K562 (cell line): ENCODE results near the gene ZNF622. TPM values are rescaled to one million over a fixed set of nuclear protein-coding genes. Genes with fewer than 3 reads are reported as not detected.
"Not testable (repeated sequence)": the region's sequence is repeated elsewhere in the genome, so short reads cannot be mapped to it uniquely, and the experiment has no call there.

Experiments
- ATAC-seq: fragments of 200-7000 bp; cut with Tn5 transposase; 3 replicates; pipeline ENCODE4 v1.9.1; 2020; ENCODE audit warnings: moderate library complexity
- BruUV-seq: library from RNA; stranded (reverse); fragments of 400-500 nt; replicated peaks from 2 replicates; lab custom pipeline; 2021; lab: Mats Ljungman, UMichigan
- CTCF ChIA-PET: fragments of 300-600 bp; formaldehyde crosslinking; extraction: SDS; loops from one replicate; lab custom pipeline; 2021; ENCODE audit warnings: low intra/inter-chr PET ratio; lab: Yijun Ruan, JAX
- POLR2A ChIA-PET: fragments of 300-600, 350-650 bp; sonication (Branson Sonifier 250); formaldehyde crosslinking; extraction: SDS; loops from one replicate; lab custom pipeline; 2021; ENCODE audit warnings: antibody characterized with exemption, inconsistent platforms; lab: Yijun Ruan, JAX
- DNase-seq, 4 experiments: peaks; one replicate each; pipeline versions ENCODE4 v3.0.0 to v3.0.0-alpha.2; 2011 to 2018; ENCODE audit warnings: low spot score in 3 of 4, mixed read lengths in 3 of 4; ENCODE audit errors: extremely low read depth in 1 of 4
- FAIRE-seq: peaks from 2 replicates; lab custom pipeline; 2011; peaks lifted over from hg19 to GRCh38; lab: Jason Lieb, UNC
- H2AFZ ChIP-seq: 2 replicates; pipeline ENCODE4 v1.6.0; 2011; ENCODE audit warnings: low read depth, low read length, control low read depth, inconsistent platforms
- H3K27ac ChIP-seq: fragments of 200-600 bp; 3 replicates; pipeline ENCODE4 v1.8.0; 2011; ENCODE audit warnings: low read depth, mild to moderate bottlenecking, control low read depth, inconsistent platforms, low read length, moderate library complexity, mixed read lengths; ENCODE audit errors: extremely low read depth
- H3K27me3 ChIP-seq, 2 experiments: fragments of 300-600 bp in 1 of 2; 2 replicates in 1 of 2; 3 replicates in 1 of 2; pipeline versions ENCODE4 v1.6.0 to v1.8.0; 2011; ENCODE audit warnings: inconsistent platforms in 2 of 2, low read length in 2 of 2, mild to moderate bottlenecking in 1 of 2, mixed read lengths in 1 of 2, moderate library complexity in 1 of 2; ENCODE audit not compliant: control insufficient read depth in 2 of 2, insufficient read depth in 2 of 2
- H3K36me3 ChIP-seq: fragments of 300-600 bp; 3 replicates; pipeline ENCODE4 v1.8.0; 2011; ENCODE audit warnings: mild to moderate bottlenecking, low read length, inconsistent platforms; ENCODE audit not compliant: control insufficient read depth, insufficient read depth
- H3K4me1 ChIP-seq, 2 experiments: fragments of 200-600 bp in 1 of 2; replicated peaks in 1 of 2; 2 replicates in 1 of 2; 3 replicates in 1 of 2; pipeline versions ENCODE4 v1.5.1 to v1.8.0; 2011; ENCODE audit warnings: inconsistent platforms in 2 of 2, low read length in 2 of 2, mild to moderate bottlenecking in 1 of 2, mixed read lengths in 1 of 2, moderate library complexity in 1 of 2; ENCODE audit not compliant: control insufficient read depth in 2 of 2, insufficient read depth in 2 of 2
- H3K4me2 ChIP-seq: 2 replicates; pipeline ENCODE4 v1.6.1; 2011; ENCODE audit warnings: low read length, control low read depth, inconsistent platforms, mixed read lengths; ENCODE audit not compliant: insufficient read depth
- H3K4me3 ChIP-seq: fragments of 200-600 bp; sonication (generic), shearing (Covaris generic); 2 replicates; pipeline ENCODE4 v1.5.1; 2016; ENCODE audit warnings: control low read depth, inconsistent platforms
- H3K79me2 ChIP-seq: fragments of 200-600 bp; 3 replicates; pipeline ENCODE4 v1.8.0; 2011; ENCODE audit warnings: low read length, inconsistent platforms; ENCODE audit not compliant: control insufficient read depth, insufficient read depth
- H3K9ac ChIP-seq, 2 experiments: 2 replicates each; pipeline versions ENCODE4 v1.6.0 to v1.6.1; 2011; ENCODE audit warnings: low read depth in 2 of 2, low read length in 2 of 2, control low read depth in 1 of 2, inconsistent platforms in 1 of 2, mild to moderate bottlenecking in 1 of 2, mixed read lengths in 1 of 2; ENCODE audit not compliant: insufficient read depth in 1 of 2
- H3K9me1 ChIP-seq: one replicate; pipeline ENCODE4 v1.6.0; 2011; ENCODE audit warnings: inconsistent platforms, mild to moderate bottlenecking, low read length, moderate library complexity; ENCODE audit not compliant: control insufficient read depth, insufficient read depth
- H3K9me3 ChIP-seq: replicated peaks from 2 replicates; pipeline ENCODE4 v1.5.1; 2011; ENCODE audit warnings: low read depth, low read length, inconsistent platforms; ENCODE audit not compliant: control insufficient read depth, insufficient read depth
- H4K20me1 ChIP-seq: replicated peaks from 2 replicates; pipeline ENCODE4 v1.6.1; 2011; ENCODE audit warnings: low read length, inconsistent platforms, mixed read lengths; ENCODE audit not compliant: control insufficient read depth, insufficient read depth
- BDP1 ChIP-seq: IDR thresholded peaks from 3 replicates; pipeline ENCODE4 v1.6.1; 2011; ENCODE audit not compliant: insufficient read length, insufficient read depth
- HDAC8 ChIP-seq: fragments of 450-650 bp; IDR thresholded peaks from 2 replicates; pipeline ENCODE4 v1.6.1; 2016; ENCODE audit warnings: mild to moderate bottlenecking, missing genetic modification characterization, moderate library complexity, missing compliant biosample characterization
- MYNN ChIP-seq, 2 experiments: sonication (generic); formaldehyde crosslinking in 1 of 2; IDR thresholded peaks; 2 replicates each; pipeline versions ENCODE4 v1.5.0 to v1.6.1; 2016 to 2020; ENCODE audit warnings: antibody characterized with exemption in 1 of 2, missing genetic modification reagents in 1 of 2
- NCOA6 ChIP-seq: fragments of 450-650 bp; IDR thresholded peaks from 2 replicates; pipeline ENCODE4 v1.6.1; 2017; ENCODE audit warnings: mild to moderate bottlenecking
- NFE2 ChIP-seq: IDR thresholded peaks from 2 replicates; pipeline ENCODE4 v1.6.1; 2014; ENCODE audit warnings: antibody characterized with exemption, low read depth
- PHF8 ChIP-seq: fragments of 200-600 bp; sonication (generic); IDR thresholded peaks from 2 replicates; pipeline ENCODE4 v1.6.1; 2012; ENCODE audit warnings: mixed run types, mild to moderate bottlenecking, inconsistent platforms, low read length, moderate library complexity, borderline replicate concordance
- TRIM24 ChIP-seq, 2 experiments: fragments of 450-650 bp; IDR thresholded peaks; 2 replicates each; pipeline ENCODE4 v1.6.1; 2016
- TRIM25 ChIP-seq: fragments of 450-650 bp; IDR thresholded peaks from 2 replicates; pipeline ENCODE4 v1.7.0; 2016; ENCODE audit warnings: borderline replicate concordance
- ZBTB17 ChIP-seq: fragments of 450-650 bp; formaldehyde crosslinking; IDR thresholded peaks from 2 replicates; pipeline ENCODE4 v1.4.0; 2020; ENCODE audit warnings: mild to moderate bottlenecking
- ZNF146 ChIP-seq: IDR thresholded peaks from one replicate; pipeline ENCODE4 v1.6.1; 2018; ENCODE audit warnings: missing compliant biosample characterization; ENCODE audit not compliant: unreplicated experiment
- ZNF212 ChIP-seq: fragments of 450-650 bp; formaldehyde crosslinking; IDR thresholded peaks from 2 replicates; pipeline ENCODE4 v1.4.0; 2020; ENCODE audit warnings: mild to moderate bottlenecking
- WGBS: fragments of 100-300 bp; shearing (Covaris generic); methylation state at CpG from one replicate; pipeline ENCODE4 v1.1.6; 2016; ENCODE audit warnings: low coverage, mixed read lengths; ENCODE audit not compliant: insufficient coverage; ENCODE audit errors: missing lambda C conversion rate; 5-methylcytosine and 5-hydroxymethylcytosine counted together
- in situ Hi-C: fragments of 300-500 bp; cut with MboI; formaldehyde crosslinking; loops from 4 replicates; pipeline ENCODE4 v1.15.0; 2018; ENCODE audit warnings: inconsistent platforms, mixed read lengths
- intact Hi-C: fragments of 100-400 bp; cut with micrococcal nuclease; formaldehyde crosslinking; loops from 2 replicates; pipeline ENCODE4 v1.14.2; 2022
- polyA plus RNA-seq, 8 experiments: library from polyadenylated mRNA; depleted of rRNA in 4 of 8; stranded (reverse) in 5 of 8; unstranded in 3 of 8; fragments of >200 nt; fragmentation: Nextera tagmentation in 2 of 8; fragmentation: Illumina TruSeq in 1 of 8; extraction: Ambion mirVana in 2 of 8; extraction: Trizol in 1 of 8; gene quantifications; 2 replicates each; pipeline versions ENCODE4 v1.2.1 to v1.2.3, GENCODE V29; 2011 to 2014; ENCODE audit warnings: inconsistent platforms in 1 of 8, missing spikeins in 1 of 8
- total RNA-seq, 7 experiments: library from RNA; depleted of rRNA in 6 of 7; stranded (reverse); fragments of >200 nt in 6 of 7; fragmentation: Illumina TruSeq in 2 of 7; extraction: Trizol in 2 of 7; gene quantifications; 2 replicates each; pipeline versions ENCODE4 v1.2.1 to v1.2.3, GENCODE V29; 2011 to 2021; ENCODE audit warnings: low replicate concordance in 1 of 7
- TF ChIP-seq, protein P1 (sequence below), 2 experiments: fragments of 450-650 bp in 1 of 2; IDR thresholded peaks; 2 replicates each; pipeline ENCODE4 v1.6.1; 2011 to 2017; ENCODE audit warnings: low read depth in 2 of 2, antibody characterized with exemption in 1 of 2, borderline replicate concordance in 1 of 2, low read length in 1 of 2, mild to moderate bottlenecking in 1 of 2, mixed read lengths in 1 of 2; ENCODE audit not compliant: control insufficient read depth in 1 of 2

The ZNF622 gene
- total and polyA plus RNA-seq, 9 of the 15 experiments (the other 6 are each of a cell fraction or from before 2014, with no cell fraction given), result 9.6 to 51.5 (median 32.3) TPM

DNA sequence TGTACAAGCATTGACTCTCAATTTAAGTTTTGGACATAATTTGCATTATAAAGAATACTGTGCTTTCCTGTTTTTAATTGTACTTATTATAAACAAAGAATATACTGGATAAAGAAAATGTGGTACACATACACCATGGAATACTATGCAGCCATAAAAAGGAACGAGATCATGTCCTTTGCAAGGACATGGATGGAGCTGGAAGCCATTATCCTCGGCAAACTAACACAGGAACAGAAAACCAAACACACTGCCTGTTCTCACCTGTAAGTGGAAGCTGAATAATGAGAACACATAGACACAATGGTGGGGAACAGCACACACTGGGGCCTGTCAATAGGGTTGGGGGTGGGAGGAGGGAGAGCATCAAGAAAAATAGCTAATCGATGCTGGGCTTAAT, 10.8 kb upstream of the ZNF622 start:
- H3K9ac ChIP-seq, H3K9me1 ChIP-seq, intact Hi-C loops, H2AFZ ChIP-seq, CTCF ChIA-PET, H3K9me3 ChIP-seq, H4K20me1 ChIP-seq, H3K4me2 ChIP-seq, H3K79me2 ChIP-seq, in situ Hi-C loops, FAIRE-seq, DNase-seq, ATAC-seq, H3K27ac ChIP-seq, H3K4me1 ChIP-seq, H3K4me3 ChIP-seq, H3K27me3 ChIP-seq, BruUV-seq, H3K36me3 ChIP-seq: not testable (repeated sequence)
- 2% methylated on average over 3 of the region's 3 CpGs for WGBS
- POLR2A ChIA-PET, result interaction anchor here (0.7 kb wide), 1 partner anchor 9 kb away, joined by 5 read pairs; no protein-coding TSS in a partner anchor
- peak; percentile 42 for TF ChIP-seq ZNF146 (CRISPR knock-in tag)

GRCh38 chr5:16471387-16471786, 5.8 kb upstream of the ZNF622 start:
- CTCF ChIA-PET, result no interaction called here
- H3K27ac ChIP-seq, result no peak overlapping the region
- BruUV-seq, result no TSS peak
- H3K27me3 ChIP-seq, result no peaks in the 10 kb centered on the region
- 35% methylated on average over 3 of the region's 3 CpGs for WGBS
- no peak overlapping the region for H3K4me3 ChIP-seq
- in situ Hi-C loops, result no loop called here
- peaks cover 7 to 11% of the 10 kb centered on the region in 2 experiments; a peak in 4 of 5 replicates for H3K4me1 ChIP-seq
- no peaks in the 10 kb centered on the region for H3K9me1 ChIP-seq
- no peaks in the 10 kb centered on the region for H4K20me1 ChIP-seq
- ATAC-seq (no peak), FAIRE-seq (no peak), DNase-seq (no peak)
- H3K4me2 ChIP-seq, result no peak overlapping the region
- peaks cover 18% of the 10 kb centered on the region for H3K79me2 ChIP-seq
- H3K9ac ChIP-seq, result no peak overlapping the region
- POLR2A ChIA-PET, result interaction anchor here (0.7 to 0.9 kb wide), 2 partner anchors 14 to 17 kb away, joined by 3 read pairs; no protein-coding TSS in a partner anchor
- H3K9me3 ChIP-seq, result no peaks in the 10 kb centered on the region
- no peaks in the 10 kb centered on the region; the same call in 2 of the 3 replicates for H3K36me3 ChIP-seq
- H2AFZ ChIP-seq, result no peak overlapping the region
- intact Hi-C loops, result no loop called here
- TF ChIP-seq TRIM25 (no peak), HDAC8 (tag) (no peak), BDP1 (no peak), NCOA6 (no peak), TRIM24 (IDR thresholded peaks at IDR 0.05) (no peak), ZNF212 (CRISPR knock-in tag) (no peak), NFE2 (no peak), MYNN (IDR thresholded peaks at IDR 0.05) (no peak), MYNN (CRISPR knock-in tag; IDR thresholded peaks at IDR 0.05) (no peak), ZBTB17 (CRISPR knock-in tag) (no peak), PHF8 (no peak)
- TF ChIP-seq, protein P1, sequence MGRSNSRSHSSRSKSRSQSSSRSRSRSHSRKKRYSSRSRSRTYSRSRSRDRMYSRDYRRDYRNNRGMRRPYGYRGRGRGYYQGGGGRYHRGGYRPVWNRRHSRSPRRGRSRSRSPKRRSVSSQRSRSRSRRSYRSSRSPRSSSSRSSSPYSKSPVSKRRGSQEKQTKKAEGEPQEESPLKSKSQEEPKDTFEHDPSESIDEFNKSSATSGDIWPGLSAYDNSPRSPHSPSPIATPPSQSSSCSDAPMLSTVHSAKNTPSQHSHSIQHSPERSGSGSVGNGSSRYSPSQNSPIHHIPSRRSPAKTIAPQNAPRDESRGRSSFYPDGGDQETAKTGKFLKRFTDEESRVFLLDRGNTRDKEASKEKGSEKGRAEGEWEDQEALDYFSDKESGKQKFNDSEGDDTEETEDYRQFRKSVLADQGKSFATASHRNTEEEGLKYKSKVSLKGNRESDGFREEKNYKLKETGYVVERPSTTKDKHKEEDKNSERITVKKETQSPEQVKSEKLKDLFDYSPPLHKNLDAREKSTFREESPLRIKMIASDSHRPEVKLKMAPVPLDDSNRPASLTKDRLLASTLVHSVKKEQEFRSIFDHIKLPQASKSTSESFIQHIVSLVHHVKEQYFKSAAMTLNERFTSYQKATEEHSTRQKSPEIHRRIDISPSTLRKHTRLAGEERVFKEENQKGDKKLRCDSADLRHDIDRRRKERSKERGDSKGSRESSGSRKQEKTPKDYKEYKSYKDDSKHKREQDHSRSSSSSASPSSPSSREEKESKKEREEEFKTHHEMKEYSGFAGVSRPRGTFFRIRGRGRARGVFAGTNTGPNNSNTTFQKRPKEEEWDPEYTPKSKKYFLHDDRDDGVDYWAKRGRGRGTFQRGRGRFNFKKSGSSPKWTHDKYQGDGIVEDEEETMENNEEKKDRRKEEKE (IDR thresholded peaks at IDR 0.05; ENCODE audit: borderline replicate concordance in 1 of 2, control insufficient read depth in 1 of 2, low read depth in 2 of 2, low read length in 1 of 2), result no peak
